Left lung (tissue), 10 donors: Measurements from ENCODE around the gene TRIM66. TPM values are rescaled to one million over a fixed set of nuclear protein-coding genes. Genes with fewer than 3 reads are reported as not detected.

Source experiments
- ATAC-seq: fragments of 200-7000 bp; cut with Tn5 transposase; one replicate; pipeline ENCODE4 v1.9.1; 2020; ENCODE audit warnings: moderate library complexity
- DNase-seq, 4 donors: peaks; one replicate each; pipeline ENCODE4 v3.0.0-alpha.2; 2013 to 2020
- H3K27ac ChIP-seq, 2 donors: fragments of 200-600 bp; sonication (generic) in 1 of 2; one replicate each; pipeline versions ENCODE4 v1.5.0 to v1.8.0; 2020 to 2021
- H3K27me3 ChIP-seq, 2 donors: fragments of 200-600 bp; sonication (generic) in 1 of 2; one replicate each; pipeline versions ENCODE4 v1.5.0 to v1.8.0; 2020 to 2021
- H3K36me3 ChIP-seq, 2 donors: fragments of 200-600 bp; sonication (generic) in 1 of 2; one replicate each; pipeline versions ENCODE4 v1.5.0 to v1.8.0; 2020 to 2021
- H3K4me1 ChIP-seq, 2 donors: fragments of 200-600 bp; one replicate each; pipeline ENCODE4 v1.8.0; 2021
- H3K4me3 ChIP-seq, 2 donors: fragments of 200-600 bp; sonication (generic) in 1 of 2; one replicate each; pipeline versions ENCODE4 v1.5.0 to v1.8.0; 2020 to 2021; ENCODE audit warnings: mild to moderate bottlenecking in 1 of 2
- H3K9me3 ChIP-seq, 2 donors: fragments of 200-600 bp; sonication (generic) in 1 of 2; one replicate each; pipeline versions ENCODE4 v1.5.0 to v1.8.0; 2020 to 2021
- CTCF ChIP-seq, 2 donors: fragments of 200-600 bp; sonication (generic) in 1 of 2; IDR thresholded peaks; one replicate each; pipeline versions ENCODE4 v1.5.0 to v1.8.0; 2021; ENCODE audit warnings: antibody characterized with exemption in 2 of 2
- intact Hi-C, 2 donors: fragments of 100-400 bp; cut with DNase I; formaldehyde crosslinking; loops; one replicate each; pipeline versions ENCODE4 v1.11.2 to v1.14.2; 2022
- polyA plus RNA-seq, 6 donors: library from polyadenylated mRNA; unstranded; fragments of 120-200 nt; gene quantifications; one replicate each; pipeline ENCODE4 v1.2.1, GENCODE V29; 2013; ENCODE audit not compliant: insufficient read length in 6 of 6
- total RNA-seq, 2 donors: library from RNA; stranded (reverse); fragmentation: NEBNext Ultra II Directional; extraction: Animal tissue kit (Norgen Biotek cat#: 25700); gene quantifications; one replicate each; pipeline ENCODE4 v1.2.1, GENCODE V29; 2021
- donor health status: DM: no; HTN: yes; CAD: no.
- donor health status: DM: no; HTN: no; CAD: no.

Gene TRIM66
- total and polyA plus RNA-seq, 8 donors = 6.8 to 14.3 (median 11.9) TPM

GRCh38 chr11:8729067-8729466 lies 46.6 kb upstream of the TRIM66 start:
- H3K36me3 ChIP-seq = peaks cover 0 to 26% of the 10 kb centered on the region in 2 donors
- no peaks in the 10 kb centered on the region for H3K27me3 ChIP-seq
- intact Hi-C loops = no loop called here
- H3K4me1 ChIP-seq = peaks cover 16 to 34% of the 10 kb centered on the region in 2 donors
- no peak overlapping the region for H3K4me3 ChIP-seq
- no peaks in the 10 kb centered on the region for H3K9me3 ChIP-seq
- ATAC-seq (no peak), DNase-seq (no peak)
- TF ChIP-seq CTCF (IDR thresholded peaks at IDR 0.05) = no peak
- no peak overlapping the region for H3K27ac ChIP-seq

- no peaks in the 10 kb centered on the region for H3K27me3 ChIP-seq
- peaks cover 0 to 26% of the 10 kb centered on the region in 2 donors for H3K36me3 ChIP-seq
- H3K9me3 ChIP-seq = no peaks in the 10 kb centered on the region
- ATAC-seq = peak; percentile 42
- H3K4me3 ChIP-seq = no peak overlapping the region
- no peak for TF ChIP-seq CTCF (IDR thresholded peaks at IDR 0.05)
- intact Hi-C loops = no loop called here
- DNase-seq = no peak
- H3K4me1 ChIP-seq = peaks cover 16 to 34% of the 10 kb centered on the region in 2 donors
- no peak overlapping the region for H3K27ac ChIP-seq
These were observed 46.1 kb upstream of the TRIM66 start for GRCh38 chr11:8728563-8728962.

GRCh38 chr11:8726395-8726794 lies 43.9 kb upstream of the TRIM66 start:
- H3K4me3 ChIP-seq = no peak overlapping the region
- H3K9me3 ChIP-seq = no peaks in the 10 kb centered on the region
- H3K27ac ChIP-seq = no peak overlapping the region
- no peaks in the 10 kb centered on the region for H3K27me3 ChIP-seq
- peaks cover 18 to 42% of the 10 kb centered on the region in 2 donors for H3K4me1 ChIP-seq
- TF ChIP-seq CTCF (IDR thresholded peaks at IDR 0.05) = no peak
- DNase-seq (no peak), ATAC-seq (no peak)
- peaks cover 0 to 26% of the 10 kb centered on the region in 2 donors for H3K36me3 ChIP-seq
- intact Hi-C loops = no loop called here

- intact Hi-C loops = no loop called here
- H3K27ac ChIP-seq = no peak overlapping the region
- H3K36me3 ChIP-seq = peaks cover 0 to 14% of the 10 kb centered on the region in 2 donors
- H3K4me1 ChIP-seq = peaks cover 35 to 58% of the 10 kb centered on the region in 2 donors
- no peak overlapping the region for H3K4me3 ChIP-seq
- no peak for TF ChIP-seq CTCF (IDR thresholded peaks at IDR 0.05)
- no peaks in the 10 kb centered on the region for H3K27me3 ChIP-seq
- no peak for DNase-seq
- ATAC-seq = no peak
- H3K9me3 ChIP-seq = no peaks in the 10 kb centered on the region
These were observed 42.2 kb upstream of the TRIM66 start for GRCh38 chr11:8724682-8725081.

- DNase-seq = no peak
- Histone ChIP-seq H3K4me1 (peaks cover 42 to 61% of the 10 kb centered on the region in 2 donors), H3K9me3 (no peaks in the 10 kb centered on the region), H3K4me3 (no peak overlapping the region), H3K36me3 (peaks cover 0 to 14% of the 10 kb centered on the region in 2 donors), H3K27me3 (no peaks in the 10 kb centered on the region), H3K27ac (no peak overlapping the region)
- intact Hi-C loops = no loop called here
- TF ChIP-seq CTCF (IDR thresholded peaks at IDR 0.05) = no peak
- ATAC-seq = no peak
These were observed 41.2 kb upstream of the TRIM66 start for GRCh38 chr11:8723711-8724110.
